OCI-LY7 (cell line): ENCODE data around the gene ZNF814. TPM values are rescaled to one million over a fixed set of nuclear protein-coding genes. Genes with fewer than 3 reads are reported as not detected.
"Not testable (repeated sequence)": the region's sequence is repeated elsewhere in the genome, so short reads cannot be mapped to it uniquely, and the experiment has no call there.

ENCODE experiments used
- BruUV-seq: library from RNA; stranded (reverse); fragments of 400-500 nt; replicated peaks from 2 replicates; lab custom pipeline; 2021; lab: Mats Ljungman, UMichigan
- CTCF ChIA-PET: fragments of 300-600 bp; sonication (Branson Sonifier 250); formaldehyde crosslinking; loops from one replicate; lab custom pipeline; 2022; ENCODE audit warnings: antibody characterized with exemption; ENCODE audit not compliant: unreplicated experiment; lab: Charles Lee
- POLR2A ChIA-PET: fragments of 300-600 bp; sonication (Branson Sonifier 250); formaldehyde crosslinking; loops from one replicate; lab custom pipeline; 2022; ENCODE audit warnings: antibody characterized with exemption; lab: Charles Lee
- DNase-seq: peaks from one replicate; pipeline ENCODE4 v3.0.0-alpha.2; 2015; ENCODE audit warnings: low spot score
- H2AFZ ChIP-seq: fragments of 200-600 bp; sonication (generic), shearing (Covaris generic); 2 replicates; pipeline ENCODE4 v1.6.1; 2014; ENCODE audit warnings: mild to moderate bottlenecking, antibody characterized with exemption, low read length, moderate library complexity
- H3K27ac ChIP-seq: fragments of 200-600 bp; sonication (generic); 2 replicates; pipeline ENCODE4 v1.5.1; 2014; ENCODE audit warnings: mixed run types, low read depth, mild to moderate bottlenecking, moderate library complexity, low read length, inconsistent platforms; ENCODE audit not compliant: poor library complexity, severe bottlenecking
- H3K36me3 ChIP-seq: fragments of 200-600 bp; sonication (generic); 2 replicates; pipeline ENCODE4 v1.6.1; 2014; ENCODE audit warnings: mild to moderate bottlenecking, antibody characterized with exemption, low read length, moderate library complexity, mixed read lengths; ENCODE audit not compliant: insufficient read depth
- H3K4me1 ChIP-seq: fragments of 200-600 bp; sonication (generic); 2 replicates; pipeline ENCODE4 v1.5.1; 2014; ENCODE audit warnings: mild to moderate bottlenecking, low read length; ENCODE audit not compliant: insufficient read depth, poor library complexity, severe bottlenecking
- H3K4me2 ChIP-seq: fragments of 200-600 bp; sonication (generic); 2 replicates; pipeline ENCODE4 v1.6.1; 2014; ENCODE audit warnings: mild to moderate bottlenecking, low read length
- H3K4me3 ChIP-seq: fragments of 200-600 bp; sonication (generic); 2 replicates; pipeline ENCODE4 v1.5.1; 2014; ENCODE audit warnings: mild to moderate bottlenecking, low read depth, low read length; ENCODE audit not compliant: poor library complexity, severe bottlenecking
- H3K79me2 ChIP-seq: fragments of 200-600 bp; sonication (generic); 2 replicates; pipeline ENCODE4 v1.6.1; 2016; ENCODE audit warnings: low read depth, mild to moderate bottlenecking, low read length, moderate library complexity, mixed read lengths; ENCODE audit not compliant: insufficient read depth
- H3K9me2 ChIP-seq: fragments of 200-600 bp; sonication (generic); 2 replicates; pipeline ENCODE4 v1.6.1; 2016; ENCODE audit warnings: mild to moderate bottlenecking, low read length, mixed read lengths; ENCODE audit not compliant: insufficient read depth
- H3K9me3 ChIP-seq: fragments of 200-600 bp; sonication (generic); 2 replicates; pipeline ENCODE4 v1.6.1; 2014; ENCODE audit warnings: mild to moderate bottlenecking, mixed run types, low read length, mixed read lengths
- H4K20me1 ChIP-seq: fragments of 200-600 bp; sonication (generic); 2 replicates; pipeline ENCODE4 v1.6.1; 2014; ENCODE audit warnings: mild to moderate bottlenecking, antibody characterized with exemption, low read length, moderate library complexity, mixed read lengths; ENCODE audit not compliant: insufficient read depth
- EZH2phosphoT487 ChIP-seq: fragments of 200-600 bp; sonication (generic); IDR thresholded peaks from 2 replicates; pipeline ENCODE4 v1.6.1; 2018; ENCODE audit warnings: low read depth, borderline replicate concordance, mild to moderate bottlenecking, mixed run types, antibody characterized with exemption, low read length, moderate library complexity, mixed read lengths
- intact Hi-C: fragments of 100-400 bp; cut with micrococcal nuclease; formaldehyde crosslinking; loops from one replicate; pipeline ENCODE4 v1.10.0; 2022; ENCODE audit not compliant: unreplicated experiment
- total RNA-seq, 2 experiments: library from RNA; depleted of rRNA in 1 of 2; stranded (reverse); fragments of >200 nt in 1 of 2; shearing (Covaris generic) in 1 of 2; gene quantifications; 2 replicates each; pipeline ENCODE4 v1.2.3, GENCODE V29; 2014 to 2022
- TF ChIP-seq, protein P1 (sequence below): fragments of 200-600 bp; sonication (generic); conservative IDR thresholded peaks from 2 replicates; pipeline ENCODE4 v1.5.1; 2014; ENCODE audit warnings: mild to moderate bottlenecking, antibody characterized with exemption, low read length, moderate library complexity, mixed read lengths

The ZNF814 gene
- total RNA-seq, 2 experiments from 2014 or later = 30.4 to 50.1 TPM

DNA sequence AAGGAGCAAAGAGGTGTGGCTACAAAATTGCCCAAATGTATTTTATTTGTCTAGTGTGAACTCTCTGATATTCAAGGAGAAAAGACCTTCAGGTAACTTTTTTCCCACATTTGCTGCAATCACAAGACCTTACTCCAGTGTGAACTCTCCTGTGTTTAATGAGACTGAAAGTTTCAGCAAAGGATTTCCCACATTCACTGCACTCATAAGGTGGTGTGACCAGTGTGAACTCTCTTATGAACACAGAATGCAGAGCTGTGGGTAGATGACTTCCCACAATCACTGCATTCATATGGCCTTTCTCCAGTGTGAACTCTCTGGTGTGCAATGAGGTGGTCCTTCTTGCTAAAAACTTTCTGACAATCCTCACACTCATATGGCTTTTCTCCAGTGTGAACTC, 16.4 kb downstream of the ZNF814 start:
- DNase-seq = no peak
- H3K9me2 ChIP-seq = no peaks in the 10 kb centered on the region
- H3K4me3 ChIP-seq = no peak overlapping the region
- intact Hi-C loops = no loop called here
- CTCF ChIA-PET = no interaction called here
- BruUV-seq = no TSS peak
- H3K4me1 ChIP-seq = no peaks in the 10 kb centered on the region
- no peaks in the 10 kb centered on the region; the same call in 1 of the 2 replicates for H4K20me1 ChIP-seq
- H3K4me2 ChIP-seq = no peak overlapping the region
- H3K27ac ChIP-seq = no peak overlapping the region
- POLR2A ChIA-PET = no interaction called here
- peaks cover 80% of the 10 kb centered on the region for H3K36me3 ChIP-seq
- H3K9me3 ChIP-seq = no peaks in the 10 kb centered on the region
- peaks cover 27% of the 10 kb centered on the region; the same call in 1 of the 2 replicates for H3K79me2 ChIP-seq
- TF ChIP-seq, protein P1, sequence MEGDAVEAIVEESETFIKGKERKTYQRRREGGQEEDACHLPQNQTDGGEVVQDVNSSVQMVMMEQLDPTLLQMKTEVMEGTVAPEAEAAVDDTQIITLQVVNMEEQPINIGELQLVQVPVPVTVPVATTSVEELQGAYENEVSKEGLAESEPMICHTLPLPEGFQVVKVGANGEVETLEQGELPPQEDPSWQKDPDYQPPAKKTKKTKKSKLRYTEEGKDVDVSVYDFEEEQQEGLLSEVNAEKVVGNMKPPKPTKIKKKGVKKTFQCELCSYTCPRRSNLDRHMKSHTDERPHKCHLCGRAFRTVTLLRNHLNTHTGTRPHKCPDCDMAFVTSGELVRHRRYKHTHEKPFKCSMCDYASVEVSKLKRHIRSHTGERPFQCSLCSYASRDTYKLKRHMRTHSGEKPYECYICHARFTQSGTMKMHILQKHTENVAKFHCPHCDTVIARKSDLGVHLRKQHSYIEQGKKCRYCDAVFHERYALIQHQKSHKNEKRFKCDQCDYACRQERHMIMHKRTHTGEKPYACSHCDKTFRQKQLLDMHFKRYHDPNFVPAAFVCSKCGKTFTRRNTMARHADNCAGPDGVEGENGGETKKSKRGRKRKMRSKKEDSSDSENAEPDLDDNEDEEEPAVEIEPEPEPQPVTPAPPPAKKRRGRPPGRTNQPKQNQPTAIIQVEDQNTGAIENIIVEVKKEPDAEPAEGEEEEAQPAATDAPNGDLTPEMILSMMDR = no peak
- TF ChIP-seq EZH2phosphoT487 = no peak
- no peak overlapping the region for H2AFZ ChIP-seq

DNA sequence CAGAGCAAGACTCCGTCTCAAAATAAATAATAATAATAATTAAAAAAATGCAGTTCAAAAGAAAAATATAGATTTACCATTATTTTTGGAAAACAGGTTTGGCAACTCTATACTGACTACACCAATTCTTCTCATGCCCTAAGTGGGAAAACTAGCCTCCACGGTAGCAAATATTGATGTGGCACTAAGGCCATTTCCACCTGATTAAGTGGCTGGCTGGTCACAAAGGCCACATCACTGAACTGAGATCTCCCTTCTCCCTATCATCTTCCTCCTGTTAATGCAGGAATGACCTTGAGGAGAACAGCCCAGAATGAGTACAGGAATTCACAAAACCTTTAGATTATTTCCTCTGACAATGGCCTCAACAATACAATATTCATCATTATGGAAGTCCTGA, 18.6 kb downstream of the ZNF814 start:
- Histone ChIP-seq H3K9me3 (no peaks in the 10 kb centered on the region), H3K4me1 (no peaks in the 10 kb centered on the region), H3K79me2 (peaks cover 24% of the 10 kb centered on the region), H3K27ac (no peak overlapping the region), H2AFZ (no peak overlapping the region), H3K36me3 (peaks cover 88% of the 10 kb centered on the region), H3K9me2 (no peaks in the 10 kb centered on the region), H4K20me1 (no peaks in the 10 kb centered on the region; the same call in 1 of the 2 replicates), H3K4me2 (no peak overlapping the region), H3K4me3 (no peak overlapping the region)
- BruUV-seq = no TSS peak
- TF ChIP-seq, protein P1 = no peak
- no peak for TF ChIP-seq EZH2phosphoT487
- intact Hi-C loops = no loop called here
- ChIA-PET POLR2A (no interaction called here), CTCF (no interaction called here)
- DNase-seq = no peak

DNA sequence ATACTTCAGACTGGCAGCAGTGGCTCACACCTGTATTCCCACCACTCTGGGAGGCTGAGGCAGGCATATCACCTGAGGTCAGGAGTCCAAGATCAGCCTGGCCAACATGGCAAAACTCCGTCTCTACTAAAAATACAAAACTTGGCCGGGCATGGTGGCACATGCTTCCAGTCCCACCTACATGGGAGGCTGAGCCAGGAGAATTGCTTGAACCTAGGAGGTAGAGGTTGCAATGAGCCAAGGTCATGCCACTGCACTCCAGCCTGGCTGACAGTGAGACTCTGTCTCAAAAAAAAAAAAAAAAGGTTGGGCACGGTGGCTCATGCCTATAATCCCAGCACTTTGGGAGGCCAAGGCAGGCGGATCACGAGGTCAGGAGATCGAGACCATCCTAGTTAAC, 19.2 kb downstream of the ZNF814 start:
- H3K4me3 ChIP-seq, H2AFZ ChIP-seq, H3K27ac ChIP-seq, H3K9me2 ChIP-seq, BruUV-seq, POLR2A ChIA-PET, H3K9me3 ChIP-seq, H3K4me1 ChIP-seq, intact Hi-C loops, DNase-seq, CTCF ChIA-PET, H3K4me2 ChIP-seq, H4K20me1 ChIP-seq: not testable (repeated sequence)
- Histone ChIP-seq H3K36me3 (peaks cover 91% of the 10 kb centered on the region), H3K79me2 (peaks cover 24% of the 10 kb centered on the region)
